Stimulated activated naive CD4-positive, alpha-beta T cell treated with Interleukin-2 at 50 U/mL for 16 hours (primary cell): Measurements from ENCODE around the gene SELENOW.
A peak's percentile ranks its signal among the peaks of the same experiment; 100 is the strongest.
"Not testable (repeated sequence)": the region's sequence is repeated elsewhere in the genome, so short reads cannot be mapped to it uniquely, and the experiment has no call there.

Experiments used
- DNase-seq: peaks from one replicate; lab custom pipeline; 2025; lab: John Stamatoyannopoulos, UW

SELENOW gene

GRCh38 chr19:47756953-47757608 lies 21.4 kb upstream of the SELENOW start:
- DNase-seq: no peak

- DNase-seq: no peak
Observed at GRCh38 chr19:47757617-47758442, 20.7 kb upstream of the SELENOW start.

- no peak for DNase-seq
Observed at GRCh38 chr19:47758443-47758804, 20.1 kb upstream of the SELENOW start.

GRCh38 chr19:47760632-47760999 lies 17.9 kb upstream of the SELENOW start:
- no peak for DNase-seq

- DNase-seq: no peak
Observed at GRCh38 chr19:47761566-47761965, 16.9 kb upstream of the SELENOW start.

GRCh38 chr19:47762151-47762550 lies 16.4 kb upstream of the SELENOW start:
- DNase-seq: no peak

GRCh38 chr19:47762615-47763308 lies 15.7 kb upstream of the SELENOW start:
- DNase-seq: no peak

GRCh38 chr19:47764705-47765104 lies 13.8 kb upstream of the SELENOW start:
- DNase-seq: not testable (repeated sequence)

- DNase-seq: peak; percentile 26
Observed at GRCh38 chr19:47765523-47766358, 12.8 kb upstream of the SELENOW start.

- no peak for DNase-seq
Observed at GRCh38 chr19:47766359-47766620, 12.2 kb upstream of the SELENOW start.

- DNase-seq: no peak
Observed at GRCh38 chr19:47766670-47767069, 11.8 kb upstream of the SELENOW start.

- no peak for DNase-seq
Observed at GRCh38 chr19:47767349-47767748, 11.2 kb upstream of the SELENOW start.

- no peak for DNase-seq
Observed at GRCh38 chr19:47768604-47769003, 9.9 kb upstream of the SELENOW start.

GRCh38 chr19:47769534-47769933 lies 9.0 kb upstream of the SELENOW start:
- no peak for DNase-seq

- not testable (repeated sequence) for DNase-seq
Observed at GRCh38 chr19:47771291-47771690, 7.2 kb upstream of the SELENOW start.

GRCh38 chr19:47776568-47776967 lies 1.9 kb upstream of the SELENOW start:
- no peak for DNase-seq

GRCh38 chr19:47777245-47778048 lies 1.1 kb upstream of the SELENOW start:
- DNase-seq: not testable (repeated sequence)

- DNase-seq: no peak
Observed at GRCh38 chr19:47778954-47779351, 450 bp downstream of the SELENOW start.

- DNase-seq: no peak
Observed at GRCh38 chr19:47779524-47780214, 1.2 kb downstream of the SELENOW start.

- DNase-seq: no peak
Observed at GRCh38 chr19:47780215-47780551, 1.7 kb downstream of the SELENOW start.
